Measurements from ENCODE around the gene MAVS. TPM values are rescaled to one million over a fixed set of nuclear protein-coding genes. Genes with fewer than 3 reads are reported as not detected.

MAVS gene
- total RNA-seq, 1 experiment from 2014 or later: 23.4 TPM

- TF ChIP-seq FOXK1 (CRISPR knock-in tag; IDR thresholded peaks at IDR 0.05) (no peak), ERG (CRISPR knock-in tag; IDR thresholded peaks at IDR 0.05) (no peak), CBFB (CRISPR knock-in tag; IDR thresholded peaks at IDR 0.05; ENCODE audit: low read depth) (no peak), ZNF396 (CRISPR knock-in tag; IDR thresholded peaks at IDR 0.05; ENCODE audit: borderline replicate concordance) (no peak), ZNF512 (CRISPR knock-in tag; IDR thresholded peaks at IDR 0.05; ENCODE audit: borderline replicate concordance) (no peak), GABPB1 (CRISPR knock-in tag; IDR thresholded peaks at IDR 0.05) (0 out of 2 replicates have a peak, but pooled peaks have one; percentile 14), MXD4 (CRISPR knock-in tag; IDR thresholded peaks at IDR 0.05; ENCODE audit: borderline replicate concordance) (no peak), FOXP1 (CRISPR knock-in tag; IDR thresholded peaks at IDR 0.05; ENCODE audit: borderline replicate concordance) (no peak), IRF2 (CRISPR knock-in tag; IDR thresholded peaks at IDR 0.05; ENCODE audit: borderline replicate concordance, low read depth) (no peak), ZNF121 (CRISPR knock-in tag; IDR thresholded peaks at IDR 0.05) (peak; percentile 99)
- TF ChIP-seq, protein P1, sequence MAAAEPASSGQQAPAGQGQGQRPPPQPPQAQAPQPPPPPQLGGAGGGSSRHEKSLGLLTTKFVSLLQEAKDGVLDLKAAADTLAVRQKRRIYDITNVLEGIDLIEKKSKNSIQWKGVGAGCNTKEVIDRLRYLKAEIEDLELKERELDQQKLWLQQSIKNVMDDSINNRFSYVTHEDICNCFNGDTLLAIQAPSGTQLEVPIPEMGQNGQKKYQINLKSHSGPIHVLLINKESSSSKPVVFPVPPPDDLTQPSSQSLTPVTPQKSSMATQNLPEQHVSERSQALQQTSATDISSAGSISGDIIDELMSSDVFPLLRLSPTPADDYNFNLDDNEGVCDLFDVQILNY (CRISPR knock-in tag; IDR thresholded peaks at IDR 0.05): no peak
- TF ChIP-seq, protein P2, sequence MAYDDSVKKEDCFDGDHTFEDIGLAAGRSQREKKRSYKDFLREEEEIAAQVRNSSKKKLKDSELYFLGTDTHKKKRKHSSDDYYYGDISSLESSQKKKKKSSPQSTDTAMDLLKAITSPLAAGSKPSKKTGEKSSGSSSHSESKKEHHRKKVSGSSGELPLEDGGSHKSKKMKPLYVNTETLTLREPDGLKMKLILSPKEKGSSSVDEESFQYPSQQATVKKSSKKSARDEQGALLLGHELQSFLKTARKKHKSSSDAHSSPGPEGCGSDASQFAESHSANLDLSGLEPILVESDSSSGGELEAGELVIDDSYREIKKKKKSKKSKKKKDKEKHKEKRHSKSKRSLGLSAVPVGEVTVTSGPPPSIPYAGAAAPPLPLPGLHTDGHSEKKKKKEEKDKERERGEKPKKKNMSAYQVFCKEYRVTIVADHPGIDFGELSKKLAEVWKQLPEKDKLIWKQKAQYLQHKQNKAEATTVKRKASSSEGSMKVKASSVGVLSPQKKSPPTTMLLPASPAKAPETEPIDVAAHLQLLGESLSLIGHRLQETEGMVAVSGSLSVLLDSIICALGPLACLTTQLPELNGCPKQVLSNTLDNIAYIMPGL (CRISPR knock-in tag; IDR thresholded peaks at IDR 0.05): no peak
- TF ChIP-seq, protein P3, sequence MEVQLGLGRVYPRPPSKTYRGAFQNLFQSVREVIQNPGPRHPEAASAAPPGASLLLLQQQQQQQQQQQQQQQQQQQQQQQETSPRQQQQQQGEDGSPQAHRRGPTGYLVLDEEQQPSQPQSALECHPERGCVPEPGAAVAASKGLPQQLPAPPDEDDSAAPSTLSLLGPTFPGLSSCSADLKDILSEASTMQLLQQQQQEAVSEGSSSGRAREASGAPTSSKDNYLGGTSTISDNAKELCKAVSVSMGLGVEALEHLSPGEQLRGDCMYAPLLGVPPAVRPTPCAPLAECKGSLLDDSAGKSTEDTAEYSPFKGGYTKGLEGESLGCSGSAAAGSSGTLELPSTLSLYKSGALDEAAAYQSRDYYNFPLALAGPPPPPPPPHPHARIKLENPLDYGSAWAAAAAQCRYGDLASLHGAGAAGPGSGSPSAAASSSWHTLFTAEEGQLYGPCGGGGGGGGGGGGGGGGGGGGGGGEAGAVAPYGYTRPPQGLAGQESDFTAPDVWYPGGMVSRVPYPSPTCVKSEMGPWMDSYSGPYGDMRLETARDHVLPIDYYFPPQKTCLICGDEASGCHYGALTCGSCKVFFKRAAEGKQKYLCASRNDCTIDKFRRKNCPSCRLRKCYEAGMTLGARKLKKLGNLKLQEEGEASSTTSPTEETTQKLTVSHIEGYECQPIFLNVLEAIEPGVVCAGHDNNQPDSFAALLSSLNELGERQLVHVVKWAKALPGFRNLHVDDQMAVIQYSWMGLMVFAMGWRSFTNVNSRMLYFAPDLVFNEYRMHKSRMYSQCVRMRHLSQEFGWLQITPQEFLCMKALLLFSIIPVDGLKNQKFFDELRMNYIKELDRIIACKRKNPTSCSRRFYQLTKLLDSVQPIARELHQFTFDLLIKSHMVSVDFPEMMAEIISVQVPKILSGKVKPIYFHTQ (CRISPR knock-in tag; IDR thresholded peaks at IDR 0.05): no peak
- TF ChIP-seq, protein P4, sequence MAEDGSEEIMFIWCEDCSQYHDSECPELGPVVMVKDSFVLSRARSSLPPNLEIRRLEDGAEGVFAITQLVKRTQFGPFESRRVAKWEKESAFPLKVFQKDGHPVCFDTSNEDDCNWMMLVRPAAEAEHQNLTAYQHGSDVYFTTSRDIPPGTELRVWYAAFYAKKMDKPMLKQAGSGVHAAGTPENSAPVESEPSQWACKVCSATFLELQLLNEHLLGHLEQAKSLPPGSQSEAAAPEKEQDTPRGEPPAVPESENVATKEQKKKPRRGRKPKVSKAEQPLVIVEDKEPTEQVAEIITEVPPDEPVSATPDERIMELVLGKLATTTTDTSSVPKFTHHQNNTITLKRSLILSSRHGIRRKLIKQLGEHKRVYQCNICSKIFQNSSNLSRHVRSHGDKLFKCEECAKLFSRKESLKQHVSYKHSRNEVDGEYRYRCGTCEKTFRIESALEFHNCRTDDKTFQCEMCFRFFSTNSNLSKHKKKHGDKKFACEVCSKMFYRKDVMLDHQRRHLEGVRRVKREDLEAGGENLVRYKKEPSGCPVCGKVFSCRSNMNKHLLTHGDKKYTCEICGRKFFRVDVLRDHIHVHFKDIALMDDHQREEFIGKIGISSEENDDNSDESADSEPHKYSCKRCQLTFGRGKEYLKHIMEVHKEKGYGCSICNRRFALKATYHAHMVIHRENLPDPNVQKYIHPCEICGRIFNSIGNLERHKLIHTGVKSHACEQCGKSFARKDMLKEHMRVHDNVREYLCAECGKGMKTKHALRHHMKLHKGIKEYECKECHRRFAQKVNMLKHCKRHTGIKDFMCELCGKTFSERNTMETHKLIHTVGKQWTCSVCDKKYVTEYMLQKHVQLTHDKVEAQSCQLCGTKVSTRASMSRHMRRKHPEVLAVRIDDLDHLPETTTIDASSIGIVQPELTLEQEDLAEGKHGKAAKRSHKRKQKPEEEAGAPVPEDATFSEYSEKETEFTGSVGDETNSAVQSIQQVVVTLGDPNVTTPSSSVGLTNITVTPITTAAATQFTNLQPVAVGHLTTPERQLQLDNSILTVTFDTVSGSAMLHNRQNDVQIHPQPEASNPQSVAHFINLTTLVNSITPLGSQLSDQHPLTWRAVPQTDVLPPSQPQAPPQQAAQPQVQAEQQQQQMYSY (CRISPR knock-in tag; IDR thresholded peaks at IDR 0.05): no peak
- Mint-ChIP-seq H3K9me3 (no peaks in the 10 kb centered on the region), H3K36me3 (peaks cover 19% of the 10 kb centered on the region), H3K4me1 (peaks cover 44% of the 10 kb centered on the region), H3K27me3 (ENCODE audit: low read depth) (no peaks in the 10 kb centered on the region), H3K4me3 (no peak overlapping the region), H3K27ac (no peak overlapping the region; the same call in 1 of the 2 replicates)
- ATAC-seq: no peak
- POLR2A ChIA-PET: no interaction called here
- CTCF ChIA-PET: interaction anchor here (1.1 to 2.1 kb wide), 2 partner anchors 168 to 180 kb away, joined by 3 to 8 read pairs; no protein-coding TSS in a partner anchor
- DNase-seq (ENCODE audit: low spot score): no peak
Observed at GRCh38 chr20:3904224-3904623, 57.6 kb downstream of the MAVS start.
